Transverse colon (tissue), 4 donors: ENCODE results near the gene TAPBPL. TPM values are rescaled to one million over a fixed set of nuclear protein-coding genes. Genes with fewer than 3 reads are reported as not detected.

Source experiments
- DNase-seq: peaks from one replicate; pipeline ENCODE4 v3.0.0-alpha.2; 2019
- H3K27ac ChIP-seq, 4 donors: fragments of 200-600 bp; sonication (generic); 2 replicates each; pipeline ENCODE4 v1.5.1; 2016 to 2018; ENCODE audit warnings: inconsistent platforms in 4 of 4
- H3K27me3 ChIP-seq: fragments of 200-600 bp; sonication (generic); 2 replicates; pipeline ENCODE4 v1.5.1; 2017; ENCODE audit warnings: inconsistent platforms
- H3K36me3 ChIP-seq, 4 donors: fragments of 200-600 bp; sonication (generic); 2 replicates each; pipeline ENCODE4 v1.5.1; 2017 to 2019; ENCODE audit warnings: inconsistent platforms in 4 of 4
- H3K4me1 ChIP-seq, 4 donors: fragments of 200-600 bp; sonication (generic); 2 replicates each; pipeline ENCODE4 v1.5.1; 2017 to 2020; ENCODE audit warnings: inconsistent platforms in 4 of 4
- H3K4me3 ChIP-seq, 4 donors: fragments of 200-600 bp; sonication (generic); 1 replicate in 1 of 4; 2 replicates in 3 of 4; pipeline versions ENCODE4 v1.5.1 to v1.6.1; 2017 to 2019; ENCODE audit warnings: inconsistent platforms in 4 of 4
- H3K9me3 ChIP-seq, 2 donors: fragments of 200-600 bp; sonication (generic); 2 replicates each; pipeline ENCODE4 v1.5.1; 2017 to 2019; ENCODE audit warnings: inconsistent platforms in 2 of 2
- CTCF ChIP-seq, 5 experiments: fragments of 200-600 bp in 3 of 5; fragments of 450-650 bp in 2 of 5; sonication (generic) in 3 of 5; IDR thresholded peaks; 1 replicate in 2 of 5; 2 replicates in 3 of 5; pipeline ENCODE4 v1.5.1; 2016 to 2017; ENCODE audit warnings: antibody characterized with exemption in 5 of 5, inconsistent platforms in 3 of 5, mild to moderate bottlenecking in 2 of 5, moderate library complexity in 1 of 5
- EP300 ChIP-seq: sonication (generic); formaldehyde crosslinking; IDR thresholded peaks from one replicate; pipeline ENCODE4 v1.6.1; 2017; ENCODE audit warnings: antibody characterized with exemption, low read depth
- POLR2A ChIP-seq: fragments of 450-650 bp; IDR thresholded peaks from one replicate; pipeline ENCODE4 v1.6.1; 2016; ENCODE audit warnings: antibody characterized with exemption, mild to moderate bottlenecking, moderate library complexity
- POLR2AphosphoS5 ChIP-seq, 3 donors: sonication (generic); formaldehyde crosslinking; IDR thresholded peaks; one replicate each; pipeline ENCODE4 v1.6.1; 2016; ENCODE audit warnings: antibody characterized with exemption in 3 of 3
- WGBS, 2 donors: methylation state at CpG; one replicate each; pipeline ENCODE4 v1.1.5; 2018; ENCODE audit warnings: low coverage in 1 of 2; 5-methylcytosine and 5-hydroxymethylcytosine counted together
- in situ Hi-C, 4 donors: fragments of 200-750 bp; cut with MboI; loops; one replicate each; pipeline versions ENCODE4 v1.15.0 to v1.15.1; 2017; ENCODE audit warnings: low sequenced_read_pairs in 3 of 4, low pct_ligation_motif_present in 1 of 4, low pct_unique_long_range_greater_than_20kb in 1 of 4
- intact Hi-C: fragments of 100-400 bp; cut with DNase I; formaldehyde crosslinking; loops from one replicate; pipeline ENCODE4 v1.15.1; 2023; ENCODE audit warnings: low total_unique reads
- total RNA-seq, 4 donors: library from RNA; depleted of rRNA; stranded (reverse); fragments of >200 nt; gene quantifications; one replicate each; pipeline ENCODE4 v1.1.0, GENCODE V29; 2016

The TAPBPL gene
- total RNA-seq, 4 donors from 2014 or later = 47.6 to 99.1 (median 79.3) TPM

GRCh38 chr12:6430124-6430989, 21.5 kb upstream of the TAPBPL start:
- Histone ChIP-seq H3K27ac (peak overlapping the region; percentile 75 to 85 (median 81)), H3K4me1 (peaks cover 0 to 19% (median 16%) of the 10 kb centered on the region in 4 donors), H3K9me3 (no peaks in the 10 kb centered on the region), H3K27me3 (no peaks in the 10 kb centered on the region), H3K4me3 (peak overlapping the region in 3 of 4 donors; percentile 6 to 28 (median 12)), H3K36me3 (no peaks in the 10 kb centered on the region)
- TF ChIP-seq CTCF (IDR thresholded peaks at IDR 0.05) = peak in 1 of 5 experiments; percentile 22
- TF ChIP-seq POLR2A = no peak
- TF ChIP-seq POLR2AphosphoS5 (IDR thresholded peaks at IDR 0.05) = peak; percentile 77 to 83 (median 77)
- TF ChIP-seq EP300 = no peak
- DNase-seq = peak; percentile 88
- WGBS, 2 donors = 18 to 33% methylated on average over 11 to 19 of the region's 19 CpGs
- in situ Hi-C loops (loop anchor here in 1 of 4 donors (25.0 kb wide), 1 partner anchor 107 kb away; the partner anchor contains the start of gene GAPDH), intact Hi-C loops (no loop called here)

- in situ Hi-C loops (loop anchor here in 1 of 4 donors (25.0 kb wide), 1 partner anchor 104 kb away; the partner anchor contains the start of gene GAPDH), intact Hi-C loops (no loop called here)
- no peak overlapping the region for H3K27ac ChIP-seq
These were observed 18.9 kb upstream of the TAPBPL start for GRCh38 chr12:6432991-6433390.

GRCh38 chr12:6434205-6435140, 17.4 kb upstream of the TAPBPL start:
- H3K36me3 ChIP-seq = no peaks in the 10 kb centered on the region
- intact Hi-C loops = no loop called here
- 85 to 89% methylated on average over 5 to 17 of the region's 17 CpGs for WGBS, 2 donors
- H3K9me3 ChIP-seq = no peaks in the 10 kb centered on the region
- TF ChIP-seq CTCF (IDR thresholded peaks at IDR 0.05) (no peak), POLR2A (no peak), POLR2AphosphoS5 (IDR thresholded peaks at IDR 0.05) (no peak), EP300 (no peak)
- H3K27ac ChIP-seq = no peak overlapping the region
- DNase-seq = no peak
- H3K4me3 ChIP-seq = no peak overlapping the region
- in situ Hi-C loops = loop anchor here in 1 of 4 donors (25.0 kb wide), 1 partner anchor 103 kb away; the partner anchor contains the start of gene GAPDH
- H3K4me1 ChIP-seq = peaks cover 0 to 19% (median 16%) of the 10 kb centered on the region in 4 donors
- H3K27me3 ChIP-seq = no peaks in the 10 kb centered on the region

More at GRCh38 chr12:6432991-6433390, 18.9 kb upstream of the TAPBPL start:
- TF ChIP-seq EP300 (no peak), POLR2A (no peak), CTCF (IDR thresholded peaks at IDR 0.05) (no peak), POLR2AphosphoS5 (IDR thresholded peaks at IDR 0.05) (no peak)
- no peak for DNase-seq
- Histone ChIP-seq H3K4me3 (no peak overlapping the region), H3K4me1 (peaks cover 0 to 19% (median 16%) of the 10 kb centered on the region in 4 donors), H3K36me3 (no peaks in the 10 kb centered on the region), H3K9me3 (no peaks in the 10 kb centered on the region), H3K27me3 (no peaks in the 10 kb centered on the region)
- 77 to 86% methylated on average over 5 of the region's 5 CpGs for WGBS, 2 donors
